Measurements from ENCODE around the gene PRRX2.
"Not testable (repeated sequence)": the region's sequence is repeated elsewhere in the genome, so short reads cannot be mapped to it uniquely, and the experiment has no call there.

PRRX2 gene

GRCh38 chr9:129740666-129741464, 75.4 kb downstream of the PRRX2 start:
- no peak overlapping the region for H3K4me3 ChIP-seq (ENCODE audit: low read depth, low read length)
- no peak for TF ChIP-seq CTCF (IDR thresholded peaks at IDR 0.05; ENCODE audit: borderline replicate concordance, insufficient read depth, low read depth, low read length)

- no peak for TF ChIP-seq CTCF (IDR thresholded peaks at IDR 0.05; ENCODE audit: borderline replicate concordance, insufficient read depth, low read depth, low read length)
- no peak overlapping the region for H3K4me3 ChIP-seq (ENCODE audit: low read depth, low read length)
Measured at GRCh38 chr9:129745200-129745599, 79.8 kb downstream of the PRRX2 start.

- no peak for TF ChIP-seq CTCF (IDR thresholded peaks at IDR 0.05; ENCODE audit: borderline replicate concordance, insufficient read depth, low read depth, low read length)
Measured at GRCh38 chr9:129746092-129746777, 80.8 kb downstream of the PRRX2 start.

GRCh38 chr9:129748249-129748648, 82.8 kb downstream of the PRRX2 start:
- TF ChIP-seq CTCF (IDR thresholded peaks at IDR 0.05; ENCODE audit: borderline replicate concordance, insufficient read depth, low read depth, low read length), result no peak
- H3K4me3 ChIP-seq (ENCODE audit: low read depth, low read length), result no peak overlapping the region

More at GRCh38 chr9:129746092-129746777, 80.8 kb downstream of the PRRX2 start:
- no peak overlapping the region for H3K4me3 ChIP-seq (ENCODE audit: low read depth, low read length)

- not testable (repeated sequence) for H3K4me3 ChIP-seq (ENCODE audit: low read depth, low read length)
Measured at GRCh38 chr9:129749052-129749451, 83.6 kb downstream of the PRRX2 start.

- TF ChIP-seq CTCF (IDR thresholded peaks at IDR 0.05; ENCODE audit: borderline replicate concordance, insufficient read depth, low read depth, low read length), result no peak
- H3K4me3 ChIP-seq (ENCODE audit: low read depth, low read length), result no peak overlapping the region
Measured at GRCh38 chr9:129749575-129749974, 84.1 kb downstream of the PRRX2 start.

- TF ChIP-seq CTCF (IDR thresholded peaks at IDR 0.05; ENCODE audit: borderline replicate concordance, insufficient read depth, low read depth, low read length), result no peak
- no peak overlapping the region for H3K4me3 ChIP-seq (ENCODE audit: low read depth, low read length)
Measured at GRCh38 chr9:129750013-129750638, 84.7 kb downstream of the PRRX2 start.

Measured in GM12875 (cell line).